ENCODE results near the gene PSMD4.
A peak's percentile ranks its signal among the peaks of the same experiment; 100 is the strongest.
"Not testable (repeated sequence)": the region's sequence is repeated elsewhere in the genome, so short reads cannot be mapped to it uniquely, and the experiment has no call there.

The PSMD4 gene

DNA sequence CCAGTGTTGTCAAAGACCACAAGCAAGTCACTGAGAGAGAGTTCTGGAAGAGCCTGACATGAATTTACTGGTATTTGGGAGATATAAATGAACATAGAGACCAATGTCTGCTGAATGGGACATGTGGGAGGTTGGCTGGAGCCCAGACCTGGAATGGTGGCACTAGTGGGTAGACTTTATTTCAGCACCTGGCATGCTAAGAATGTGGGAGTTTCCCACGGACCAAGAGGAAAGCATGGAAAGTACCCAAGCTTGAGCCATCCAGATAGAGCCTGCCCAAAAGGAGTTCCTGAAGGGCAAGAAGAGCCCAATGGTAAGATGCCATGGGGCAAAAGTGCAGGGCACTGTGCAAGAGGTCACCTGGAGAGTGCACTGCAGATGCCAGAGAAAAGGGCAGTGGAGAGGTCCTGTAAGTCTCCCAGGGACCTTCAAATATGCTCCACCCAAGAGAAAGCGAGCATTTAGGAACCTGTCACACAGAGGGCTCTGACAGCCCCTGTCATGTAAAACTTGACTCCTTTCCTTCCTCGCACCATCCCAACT, 19.5 kb downstream of the PSMD4 start:
- DNase-seq (ENCODE audit: low spot score), result no peak

DNA sequence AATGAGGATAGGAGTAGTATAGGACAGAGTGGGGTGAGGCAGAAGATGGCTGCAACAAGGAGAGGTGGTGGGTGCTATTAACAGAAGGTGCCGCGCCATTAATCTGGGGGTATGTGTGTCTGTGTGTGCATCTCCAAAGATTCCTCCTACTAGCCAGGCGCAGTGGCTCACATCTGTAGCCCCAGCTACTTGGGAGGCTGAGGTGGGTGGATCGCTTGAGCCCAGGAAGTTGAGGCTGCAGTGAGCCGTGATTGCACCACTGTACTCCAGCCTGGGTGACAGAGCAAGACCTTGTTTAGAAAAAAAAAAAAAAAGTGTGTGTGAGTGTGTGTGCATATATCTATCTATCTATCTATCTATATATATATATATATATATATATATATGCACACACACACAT, 20.8 kb downstream of the PSMD4 start:
- DNase-seq (ENCODE audit: low spot score), result not testable (repeated sequence)

DNA sequence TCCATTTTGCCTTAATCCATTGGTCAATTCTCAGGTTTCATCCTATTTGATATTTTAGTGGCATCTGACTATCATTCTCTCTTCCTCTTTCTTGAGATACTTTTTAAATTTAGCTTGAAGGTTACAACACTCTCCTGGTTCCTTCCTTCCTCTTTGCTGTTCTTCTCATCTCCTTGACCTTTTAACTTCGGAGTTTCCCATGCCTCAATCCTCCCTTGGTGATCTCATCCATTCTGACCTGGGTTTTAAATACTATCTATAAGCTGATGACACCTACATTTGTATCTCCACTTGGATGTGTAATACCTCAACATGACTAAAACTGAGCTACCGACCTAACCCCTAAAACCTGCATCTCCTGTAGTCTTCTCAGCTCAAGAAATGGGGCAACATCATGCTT, 22.7 kb downstream of the PSMD4 start:
- no peak for DNase-seq (ENCODE audit: low spot score)

DNA sequence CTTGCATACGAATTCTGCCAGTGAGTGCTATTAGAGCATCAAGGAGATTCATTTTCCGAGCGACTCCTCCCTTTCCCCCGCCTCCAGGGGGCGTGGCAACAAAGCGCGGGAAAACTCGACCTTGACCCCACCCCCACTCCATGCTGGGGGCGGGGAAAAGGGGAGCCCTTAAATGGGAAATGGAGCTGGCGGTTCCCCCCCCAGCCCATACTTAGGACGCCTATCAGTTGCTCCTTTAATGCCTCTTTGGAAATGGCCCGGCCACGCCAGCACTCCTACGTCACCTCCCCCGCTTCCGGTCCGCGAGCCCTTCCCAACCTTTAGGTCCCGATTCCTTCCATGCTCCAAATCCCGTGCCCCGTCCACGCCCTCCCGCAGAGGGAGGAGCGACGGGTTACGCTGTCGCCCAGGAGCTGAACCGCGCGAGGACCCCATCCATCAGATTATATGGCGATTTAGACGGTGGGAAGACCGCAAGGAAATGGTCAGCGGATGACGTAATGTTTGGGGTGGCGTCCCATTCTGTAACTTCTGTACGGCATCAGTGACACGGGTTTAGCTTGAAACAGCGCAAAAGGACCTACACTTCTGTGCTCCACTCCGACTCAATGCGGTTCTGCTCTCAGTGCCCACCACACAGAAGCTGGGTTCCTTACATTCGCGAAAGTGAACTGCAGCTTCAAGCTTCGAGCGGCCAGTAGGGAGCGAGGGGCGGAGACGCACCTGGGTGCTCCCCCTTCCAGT, 26.9 kb downstream of the PSMD4 start:
- peak; percentile 96 for DNase-seq (ENCODE audit: low spot score)

DNA sequence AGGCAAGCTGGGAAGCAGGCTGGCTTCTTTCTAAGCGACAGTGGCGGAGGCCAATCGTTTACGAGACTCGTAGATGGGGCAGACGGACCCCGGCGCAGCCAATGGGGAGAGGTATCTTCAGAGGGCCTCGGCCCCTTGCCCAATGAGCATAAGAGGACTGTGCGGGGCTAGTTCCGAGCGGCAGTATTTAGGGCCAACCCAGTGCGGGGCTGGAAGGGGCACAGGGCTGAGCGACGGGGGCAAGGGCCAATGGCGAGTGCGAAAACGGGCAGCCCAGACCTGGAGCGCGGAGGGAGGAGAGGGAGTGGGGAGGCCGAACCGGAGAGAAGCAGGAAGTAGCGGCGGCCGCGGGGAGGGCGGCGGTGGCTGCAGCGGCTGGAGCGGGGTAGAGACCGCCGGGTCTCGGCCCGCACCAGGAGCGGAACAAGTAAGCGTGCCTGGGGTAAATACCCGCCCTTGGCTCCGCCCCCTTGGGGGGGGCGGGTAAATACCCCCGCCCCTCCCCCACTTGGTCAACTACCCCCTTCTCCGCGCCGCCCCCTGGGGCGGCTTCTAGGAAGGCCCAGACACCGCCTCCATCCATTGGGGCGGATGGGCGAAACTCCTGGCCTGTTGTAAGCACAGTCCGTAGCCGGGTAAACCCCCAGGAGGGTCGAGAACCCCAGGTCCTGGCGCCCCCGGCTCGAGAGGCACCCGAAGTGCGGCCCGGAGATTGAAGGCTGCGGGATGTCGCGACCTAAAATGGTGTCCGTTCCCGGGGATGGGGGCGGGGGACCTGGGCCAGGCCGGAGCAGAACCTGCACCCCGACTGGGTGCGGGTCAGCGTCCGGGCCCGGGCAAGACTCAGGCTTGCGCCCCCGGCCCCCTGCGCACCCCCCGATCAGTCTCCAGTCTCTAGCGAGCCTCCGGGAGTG, 27.7 kb downstream of the PSMD4 start, which contains the start of gene ZNF687:
Gene ZNF687 (plus strand): TSS at position 331 of the 914 bp plus-strand sequence. CDS start 3,993 bp downstream, outside the sequence.
- peak; percentile 100 for DNase-seq (ENCODE audit: low spot score)

DNA sequence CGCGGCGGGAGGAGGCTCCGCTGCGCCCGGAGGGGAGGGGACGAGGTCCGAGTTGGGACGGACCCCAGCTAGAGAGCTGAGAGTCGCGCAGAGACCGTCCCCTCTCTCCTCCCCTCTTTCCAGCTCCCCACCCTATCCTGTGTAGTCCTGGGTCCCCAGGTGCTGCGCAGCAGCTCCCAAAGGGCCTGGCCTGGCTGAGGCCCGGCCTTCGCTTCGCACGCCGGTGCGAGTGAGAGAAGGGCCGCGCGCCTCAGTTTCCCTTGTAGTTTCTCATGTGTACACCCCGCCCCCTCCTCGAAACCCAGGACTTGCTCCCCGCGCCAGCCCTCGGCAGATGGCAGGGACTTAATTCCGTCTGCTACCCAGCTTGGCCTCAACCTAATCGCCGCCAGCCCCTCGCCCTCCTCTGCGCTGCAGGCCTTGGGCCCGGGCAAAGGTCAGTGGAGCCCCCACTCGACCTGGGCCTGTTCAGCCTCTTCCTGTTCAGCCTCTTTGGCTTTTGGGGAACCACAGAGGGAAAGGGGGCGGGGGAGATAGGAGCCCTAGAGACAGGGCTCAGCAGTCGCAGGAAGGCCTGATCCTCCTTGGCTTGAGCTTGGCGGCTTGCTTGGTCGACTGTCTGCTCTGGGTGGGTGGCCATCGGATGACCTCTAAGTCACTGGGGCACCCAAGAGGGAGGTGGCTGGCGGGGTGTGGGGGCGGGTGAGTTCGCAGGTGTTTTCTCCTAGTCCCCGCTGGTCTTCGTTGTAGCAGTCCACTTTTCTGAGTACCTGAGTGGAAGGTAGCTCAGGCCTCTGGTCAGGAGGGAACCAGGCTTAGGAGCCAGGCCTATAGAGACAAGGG, 28.6 kb downstream of the PSMD4 start:
- peak; percentile 18 for DNase-seq (ENCODE audit: low spot score)

DNA sequence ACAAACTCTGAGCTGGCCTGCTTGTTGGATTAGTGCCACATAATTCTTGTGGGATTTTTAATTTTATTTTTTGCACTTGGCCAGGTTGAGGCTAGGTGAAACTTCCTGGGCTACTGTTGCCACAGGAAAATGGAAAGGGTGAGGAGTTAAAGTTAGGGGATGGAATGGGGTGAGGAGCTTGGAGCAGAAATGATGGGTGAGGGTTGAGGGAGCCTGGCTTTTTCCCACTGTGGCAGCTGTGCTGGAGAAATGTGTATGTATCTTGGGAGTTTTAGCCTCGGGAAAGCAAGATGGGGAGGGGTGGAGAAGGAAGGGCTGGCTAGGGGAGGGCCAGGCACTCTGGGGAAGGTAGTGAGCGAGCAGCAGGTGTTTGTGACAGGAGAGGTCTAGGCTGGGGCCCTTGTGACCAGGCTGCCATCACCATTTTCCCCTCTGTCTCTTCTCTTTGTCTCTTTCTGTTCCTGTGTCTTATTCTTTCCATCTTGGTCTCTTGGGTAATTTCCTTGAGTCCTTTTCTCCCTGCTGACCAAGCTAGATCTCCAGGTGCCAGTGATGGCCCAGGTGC, 29.6 kb downstream of the PSMD4 start:
- DNase-seq (ENCODE audit: low spot score), result no peak

DNA sequence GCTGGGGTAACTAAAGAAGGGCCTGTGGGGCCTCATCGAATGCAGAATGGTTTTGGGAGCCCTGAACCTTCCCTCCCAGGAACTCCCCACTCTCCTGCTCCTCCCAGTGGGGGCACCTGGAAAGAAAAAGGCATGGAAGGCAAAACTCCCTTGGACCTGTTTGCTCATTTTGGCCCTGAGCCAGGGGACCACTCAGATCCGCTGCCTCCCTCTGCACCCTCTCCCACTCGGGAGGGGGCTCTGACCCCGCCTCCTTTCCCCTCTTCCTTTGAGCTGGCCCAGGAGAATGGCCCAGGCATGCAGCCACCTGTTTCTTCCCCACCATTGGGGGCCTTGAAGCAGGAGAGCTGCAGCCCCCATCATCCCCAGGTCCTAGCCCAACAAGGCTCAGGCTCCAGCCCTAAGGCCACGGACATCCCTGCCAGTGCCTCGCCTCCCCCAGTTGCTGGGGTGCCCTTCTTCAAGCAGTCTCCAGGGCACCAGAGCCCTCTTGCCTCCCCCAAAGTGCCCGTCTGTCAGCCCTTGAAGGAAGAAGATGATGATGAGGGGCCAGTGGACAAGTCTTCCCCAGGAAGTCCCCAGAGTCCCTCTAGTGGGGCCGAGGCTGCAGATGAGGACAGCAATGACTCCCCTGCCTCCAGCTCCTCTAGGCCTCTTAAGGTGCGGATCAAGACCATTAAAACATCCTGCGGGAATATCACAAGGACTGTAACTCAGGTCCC, 32.2 kb downstream of the PSMD4 start:
- no peak for DNase-seq (ENCODE audit: low spot score)

DNA sequence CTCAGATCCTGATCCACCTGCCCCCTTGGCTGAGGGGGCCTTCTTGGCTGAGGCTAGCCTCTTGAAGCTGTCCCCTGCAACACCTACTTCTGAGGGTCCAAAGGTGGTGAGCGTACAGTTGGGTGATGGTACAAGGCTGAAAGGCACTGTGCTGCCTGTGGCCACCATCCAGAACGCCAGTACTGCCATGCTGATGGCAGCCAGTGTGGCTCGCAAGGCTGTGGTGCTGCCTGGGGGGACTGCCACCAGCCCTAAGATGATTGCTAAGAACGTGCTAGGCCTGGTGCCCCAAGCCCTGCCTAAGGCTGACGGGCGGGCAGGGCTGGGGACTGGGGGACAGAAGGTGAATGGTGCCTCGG, 32.8 kb downstream of the PSMD4 start:
- DNase-seq (ENCODE audit: low spot score), result no peak

DNA sequence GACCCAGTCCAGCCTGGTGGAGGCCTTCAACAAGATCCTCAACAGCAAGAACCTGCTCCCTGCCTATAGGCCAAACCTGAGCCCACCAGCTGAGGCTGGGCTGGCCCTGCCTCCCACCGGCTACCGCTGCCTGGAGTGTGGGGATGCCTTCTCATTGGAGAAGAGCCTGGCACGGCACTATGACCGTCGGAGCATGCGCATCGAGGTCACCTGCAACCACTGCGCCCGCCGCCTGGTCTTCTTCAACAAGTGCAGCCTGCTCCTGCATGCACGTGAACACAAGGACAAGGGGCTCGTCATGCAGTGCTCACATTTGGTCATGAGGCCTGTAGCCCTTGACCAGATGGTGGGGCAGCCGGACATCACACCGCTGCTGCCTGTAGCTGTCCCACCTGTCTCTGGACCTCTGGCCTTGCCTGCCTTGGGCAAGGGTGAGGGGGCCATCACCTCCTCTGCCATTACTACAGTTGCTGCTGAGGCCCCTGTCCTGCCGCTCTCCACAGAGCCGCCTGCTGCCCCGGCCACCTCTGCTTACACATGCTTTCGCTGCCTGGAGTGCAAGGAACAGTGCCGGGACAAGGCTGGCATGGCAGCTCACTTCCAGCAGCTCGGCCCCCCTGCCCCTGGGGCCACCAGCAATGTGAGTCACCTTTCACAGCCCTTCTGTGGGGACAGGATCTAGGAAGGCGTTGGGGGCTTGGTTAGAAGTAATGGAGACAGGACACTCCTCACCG, 33.4 kb downstream of the PSMD4 start:
- no peak for DNase-seq (ENCODE audit: low spot score)

DNA sequence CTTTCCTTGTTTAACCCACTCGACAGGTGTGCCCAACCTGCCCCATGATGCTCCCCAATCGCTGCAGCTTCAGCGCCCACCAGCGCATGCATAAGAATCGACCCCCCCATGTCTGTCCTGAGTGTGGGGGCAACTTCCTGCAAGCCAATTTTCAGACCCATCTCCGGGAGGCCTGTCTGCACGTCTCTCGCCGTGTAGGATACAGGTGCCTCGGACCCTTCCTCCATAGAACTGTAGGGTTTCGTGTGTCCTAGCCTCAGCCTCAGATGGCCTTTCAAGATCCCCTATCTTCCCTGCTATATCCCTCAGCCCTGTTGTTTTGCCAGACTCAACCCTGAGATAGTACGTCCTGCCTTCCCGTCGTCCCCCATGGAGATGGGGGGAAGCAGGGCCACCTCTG, 34.0 kb downstream of the PSMD4 start:
- no peak for DNase-seq (ENCODE audit: low spot score)

DNA sequence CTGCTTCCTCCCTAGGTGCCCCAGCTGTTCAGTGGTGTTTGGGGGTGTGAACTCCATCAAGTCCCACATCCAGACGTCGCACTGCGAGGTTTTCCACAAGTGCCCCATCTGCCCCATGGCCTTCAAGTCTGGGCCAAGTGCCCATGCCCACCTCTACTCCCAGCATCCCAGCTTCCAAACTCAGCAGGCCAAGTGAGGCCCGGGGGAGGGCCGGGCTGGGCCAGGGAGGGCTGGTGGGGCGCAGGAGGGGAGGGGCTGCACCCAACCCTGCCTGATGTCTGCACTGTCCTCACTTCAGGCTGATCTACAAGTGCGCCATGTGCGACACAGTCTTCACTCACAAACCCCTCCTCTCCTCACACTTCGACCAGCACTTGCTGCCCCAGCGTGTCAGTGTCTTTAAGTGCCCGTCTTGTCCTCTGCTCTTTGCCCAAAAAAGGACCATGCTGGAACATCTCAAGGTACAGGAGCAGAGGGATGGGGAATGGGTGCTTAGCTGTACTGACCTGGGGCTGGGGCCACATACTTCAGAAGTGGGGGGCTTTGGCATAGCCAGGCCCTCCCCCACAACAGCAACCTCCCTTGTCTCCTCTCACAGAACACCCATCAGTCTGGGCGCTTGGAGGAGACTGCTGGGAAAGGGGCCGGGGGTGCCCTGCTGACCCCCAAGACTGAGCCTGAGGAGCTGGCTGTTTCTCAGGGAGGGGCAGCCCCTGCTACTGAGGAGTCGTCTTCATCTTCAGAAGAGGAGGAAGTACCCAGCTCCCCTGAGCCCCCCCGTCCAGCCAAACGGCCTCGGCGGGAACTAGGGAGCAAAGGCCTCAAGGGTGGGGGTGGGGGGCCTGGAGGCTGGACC, 34.8 kb downstream of the PSMD4 start:
- DNase-seq (ENCODE audit: low spot score), result no peak

DNA sequence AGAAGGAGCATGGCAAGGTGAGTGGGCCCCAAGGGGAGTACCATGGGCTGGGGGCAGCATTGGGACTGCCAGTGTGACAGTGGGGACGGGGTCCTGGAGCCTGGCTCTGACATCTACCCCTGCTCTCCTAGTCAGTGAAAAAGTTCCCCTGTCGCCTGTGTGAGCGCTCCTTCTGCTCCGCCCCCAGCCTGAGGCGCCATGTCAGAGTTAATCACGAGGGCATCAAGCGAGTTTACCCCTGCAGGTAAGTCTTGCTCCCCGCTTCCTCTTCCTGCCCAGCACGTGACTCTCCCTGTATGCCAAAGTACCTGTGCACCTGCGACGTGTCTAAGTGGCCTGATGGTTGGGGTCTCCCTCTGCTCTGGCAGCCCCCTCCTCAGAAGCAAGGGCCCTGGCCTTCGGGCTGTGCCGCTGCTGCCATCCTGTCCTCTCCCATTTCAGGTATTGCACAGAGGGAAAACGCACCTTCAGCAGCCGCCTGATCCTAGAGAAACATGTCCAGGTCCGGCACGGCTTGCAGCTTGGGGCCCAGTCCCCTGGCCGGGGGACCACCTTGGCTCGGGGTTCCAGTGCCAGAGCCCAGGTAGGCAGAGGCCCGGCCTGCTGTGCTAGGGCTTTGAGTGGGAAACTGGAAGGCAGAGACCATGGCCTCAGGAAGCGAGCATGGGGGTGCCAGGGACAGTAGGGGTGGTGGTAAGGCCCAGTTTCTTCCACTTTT, 35.6 kb downstream of the PSMD4 start:
- no peak for DNase-seq (ENCODE audit: low spot score)

DNA sequence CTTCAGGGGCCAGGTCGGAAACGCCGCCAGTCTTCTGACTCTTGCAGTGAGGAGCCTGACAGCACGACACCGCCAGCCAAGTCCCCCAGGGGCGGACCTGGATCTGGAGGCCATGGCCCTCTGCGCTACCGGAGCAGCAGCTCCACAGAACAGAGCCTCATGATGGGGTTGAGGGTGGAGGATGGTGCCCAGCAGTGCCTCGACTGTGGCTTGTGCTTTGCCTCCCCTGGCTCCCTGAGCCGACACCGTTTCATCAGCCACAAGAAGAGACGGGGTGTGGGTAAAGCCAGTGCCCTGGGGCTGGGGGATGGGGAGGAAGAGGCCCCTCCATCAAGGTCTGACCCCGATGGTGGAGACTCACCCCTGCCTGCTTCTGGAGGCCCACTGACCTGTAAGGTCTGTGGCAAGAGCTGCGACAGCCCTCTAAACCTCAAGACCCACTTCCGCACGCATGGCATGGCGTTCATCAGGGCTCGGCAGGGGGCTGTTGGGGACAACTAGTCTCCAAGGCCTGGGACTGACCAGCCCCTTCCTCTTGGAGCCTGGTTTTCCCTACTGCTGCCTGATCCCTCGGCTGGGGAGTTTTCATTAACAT, 36.3 kb downstream of the PSMD4 start:
- no peak for DNase-seq (ENCODE audit: low spot score)

DNA sequence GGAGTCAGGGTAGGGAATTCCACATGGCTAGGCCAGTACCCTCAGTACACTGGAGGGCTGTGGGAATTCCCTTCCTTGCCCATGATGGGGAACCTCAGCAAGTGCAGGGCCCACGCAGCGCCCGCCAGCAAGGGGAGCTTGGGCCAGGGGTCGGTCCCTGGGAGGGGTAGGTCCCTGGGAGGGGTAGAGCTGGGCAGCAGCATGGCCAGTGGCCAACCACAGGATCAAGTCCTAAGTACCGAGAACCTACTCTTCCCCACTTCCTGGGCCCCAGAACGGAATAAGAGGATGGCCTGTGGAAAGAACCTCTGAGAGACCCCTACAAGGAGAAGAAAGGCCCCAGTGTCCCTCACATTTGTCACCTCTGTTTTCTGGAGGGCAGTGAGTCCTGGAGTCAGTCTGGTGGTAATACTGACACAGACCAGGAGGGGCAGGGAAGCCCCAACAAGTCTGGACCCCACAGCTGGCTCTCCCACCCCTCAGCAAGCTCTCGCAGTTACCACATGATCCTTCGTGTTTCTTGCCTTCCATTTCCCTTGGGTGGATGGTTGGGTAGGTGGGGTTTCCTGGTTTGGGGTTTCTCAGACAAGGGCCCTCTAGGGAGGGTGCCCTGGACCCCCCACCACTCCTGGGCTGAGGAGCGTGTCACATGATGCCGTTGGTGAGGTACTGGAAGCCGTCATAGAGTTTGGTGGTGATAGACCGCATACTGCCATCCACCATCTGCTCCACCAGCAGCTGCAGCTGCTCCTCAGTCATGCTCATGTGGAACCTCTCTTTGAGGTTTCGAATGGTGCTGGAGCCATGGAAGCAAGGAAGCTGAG, 37.9 kb downstream of the PSMD4 start:
- no peak for DNase-seq (ENCODE audit: low spot score)

DNA sequence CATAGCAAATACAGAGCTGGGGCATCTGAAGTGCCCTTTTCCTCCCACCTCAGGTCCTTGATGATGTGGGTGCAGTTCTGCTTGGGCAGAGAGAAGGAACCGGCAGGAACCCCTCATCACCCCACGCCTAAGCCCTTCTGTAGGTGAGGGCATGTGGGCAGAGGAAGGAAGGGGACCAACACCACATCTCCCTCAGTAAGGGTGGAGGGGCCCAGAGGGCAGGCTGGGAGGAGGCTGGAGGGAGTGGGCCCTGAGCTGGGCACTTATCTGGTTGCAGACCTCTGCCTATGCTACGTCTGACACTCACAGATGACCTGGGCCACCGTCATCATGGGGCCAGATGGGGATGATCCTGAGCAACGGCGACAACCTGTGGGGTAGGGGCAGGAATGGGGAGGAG, 38.6 kb downstream of the PSMD4 start:
- no peak for DNase-seq (ENCODE audit: low spot score)

DNA sequence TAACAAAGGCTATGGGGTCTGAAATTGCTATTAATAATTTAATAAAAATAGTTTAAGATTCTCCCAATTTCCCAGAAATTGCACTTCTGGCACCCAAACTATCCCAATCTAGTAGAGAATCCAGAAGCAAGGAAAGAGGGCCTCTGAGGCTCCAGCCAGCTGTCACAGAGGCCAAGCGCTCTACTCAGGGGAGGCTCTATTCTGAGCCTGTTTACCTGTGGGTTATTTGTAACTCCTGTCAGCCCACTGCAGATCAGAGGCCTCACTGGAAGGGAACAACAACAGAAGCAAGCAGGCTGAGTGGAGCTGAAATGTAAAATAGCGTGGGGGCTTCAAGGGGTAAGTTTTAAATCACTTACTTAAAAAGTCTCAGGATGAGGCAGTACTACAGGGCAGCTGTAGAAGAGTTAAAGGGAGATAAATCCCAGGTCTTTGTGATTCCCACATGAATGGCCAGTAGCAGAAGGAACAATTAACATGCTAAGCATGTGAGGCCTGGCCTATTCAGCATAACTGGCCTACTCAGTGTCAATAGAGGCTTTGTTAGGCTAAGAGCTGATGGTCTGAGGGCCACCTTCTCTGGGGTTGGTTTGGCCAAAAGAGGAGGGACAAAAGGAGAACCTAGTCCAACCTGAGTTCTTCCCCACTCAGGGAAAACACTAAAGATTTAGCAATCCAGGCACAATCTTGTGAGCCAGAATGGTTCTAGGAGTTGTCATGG, 40.4 kb downstream of the PSMD4 start:
- DNase-seq (ENCODE audit: low spot score), result no peak

All from AG08395 (cell line).